Activated CD4-positive, alpha-beta memory T cell treated with anti-CD3 and anti-CD28 coated beads, Interleukin-2, amount 10 ng/mL, durations not matched to agents 7 days and 5 days (primary cell): ENCODE measurements around the gene RNF114. TPM values are rescaled to one million over a fixed set of nuclear protein-coding genes. Genes with fewer than 3 reads are reported as not detected.

Experiments used
- total RNA-seq, 2 experiments: library from RNA; stranded (reverse); gene quantifications; one replicate each; pipeline ENCODE4 v1.2.3, GENCODE V29; 2021

The RNF114 gene
- total RNA-seq, 2 experiments from 2014 or later: 66.4 to 76.4 TPM

Other genes with a start within 250 kb of the RNF114 start
- gene B4GALT5, start 222.5 kb upstream of the RNF114 start, total RNA-seq: 10 to 100 TPM; 21.6 to 22.4 TPM
- 10 to 100 TPM; 18.0 to 21.0 TPM for gene SLC9A8, start 123.6 kb upstream of the RNF114 start, total RNA-seq
- gene SPATA2, start 20.9 kb upstream of the RNF114 start, total RNA-seq: 1 to 10 TPM; 8.4 to 9.0 TPM
- gene SNAI1, start 46.6 kb downstream of the RNF114 start, total RNA-seq: under 1 TPM; 0.28 to 0.38 TPM
- gene UBE2V1, start 176.8 kb downstream of the RNF114 start, total RNA-seq: 100 to 1,000 TPM; 153 to 154 TPM
- 10 to 100 TPM; 30.3 to 32.3 TPM for gene PEDS1, start 217.3 kb downstream of the RNF114 start, total RNA-seq